Measurements from ENCODE around the gene ZNF311. TPM values are rescaled to one million over a fixed set of nuclear protein-coding genes. Genes with fewer than 3 reads are reported as not detected.

ZNF311 gene
- total RNA-seq, 4 donors from 2014 or later, result 0.35 to 1.4 (median 0.88) TPM

- H3K9me3 ChIP-seq, result peaks cover 0 to 5% (median 0%) of the 10 kb centered on the region in 3 donors
Measured at GRCh38 chr6:28996844-28997510, 8.1 kb downstream of the ZNF311 start.

GRCh38 chr6:28995093-28995650 is 9.9 kb downstream of the ZNF311 start:
- 93 to 100% methylated on average over 3 to 8 of the region's 8 CpGs for WGBS, 2 donors (ENCODE audit: low coverage in 1 of 2)
- Histone ChIP-seq H3K4me3 (no peak overlapping the region), H3K27me3 (peaks cover 19% of the 10 kb centered on the region), H3K27ac (no peak overlapping the region), H3K9me3 (peaks cover 0 to 5% (median 0%) of the 10 kb centered on the region in 3 donors), H3K36me3 (peaks cover 0 to 19% of the 10 kb centered on the region in 2 donors), H3K4me1 (no peaks in the 10 kb centered on the region)
- ATAC-seq, result no peak
- TF ChIP-seq CTCF (IDR thresholded peaks at IDR 0.05), result no peak

More at GRCh38 chr6:28996844-28997510, 8.1 kb downstream of the ZNF311 start:
- H3K27me3 ChIP-seq, result peaks cover 12% of the 10 kb centered on the region
- 80 to 81% methylated on average over 1 to 2 of the region's 2 CpGs for WGBS, 2 donors (ENCODE audit: low coverage in 1 of 2)
- TF ChIP-seq POLR2A (IDR thresholded peaks at IDR 0.05) (no peak), EP300 (IDR thresholded peaks at IDR 0.05) (no peak)
- ATAC-seq, result no peak
- H3K27ac ChIP-seq, result no peak overlapping the region
- H3K36me3 ChIP-seq, result peaks cover 0 to 23% of the 10 kb centered on the region in 2 donors
- no peak overlapping the region for H3K4me3 ChIP-seq
- H3K4me1 ChIP-seq, result no peaks in the 10 kb centered on the region

- Histone ChIP-seq H3K4me1 (peaks cover 0 to 15% (median 0%) of the 10 kb centered on the region in 3 donors), H3K9me3 (no peaks in the 10 kb centered on the region), H3K4me3 (peak overlapping the region in 1 of 2 donors; percentile 35), H3K36me3 (no peaks in the 10 kb centered on the region), H3K27me3 (peaks cover 38% of the 10 kb centered on the region), H3K27ac (no peak overlapping the region)
- TF ChIP-seq POLR2AphosphoS5 (IDR thresholded peaks at IDR 0.05), result no peak
- peak in 2 of 4 experiments; percentile 9 to 16 for TF ChIP-seq CTCF (IDR thresholded peaks at IDR 0.05)
- TF ChIP-seq POLR2A (IDR thresholded peaks at IDR 0.05), result no peak
- no peak for TF ChIP-seq EP300 (IDR thresholded peaks at IDR 0.05)
- ATAC-seq, result no peak
- 11 to 13% methylated on average over 14 to 24 of the region's 48 CpGs for WGBS, 2 donors (ENCODE audit: low coverage in 1 of 2)
Measured at GRCh38 chr6:28988536-28989311, 16.4 kb downstream of the ZNF311 start.

GRCh38 chr6:28985462-28986164 is 19.5 kb downstream of the ZNF311 start:
- H3K27me3 ChIP-seq, result peaks cover 19% of the 10 kb centered on the region
- no peaks in the 10 kb centered on the region for H3K36me3 ChIP-seq
- no peaks in the 10 kb centered on the region for H3K9me3 ChIP-seq
- peak; percentile 58 for TF ChIP-seq POLR2AphosphoS5 (IDR thresholded peaks at IDR 0.05)
- TF ChIP-seq POLR2A (IDR thresholded peaks at IDR 0.05), result no peak
- no peak for TF ChIP-seq EP300 (IDR thresholded peaks at IDR 0.05)
- peak overlapping the region; percentile 85 to 89 (median 86) for H3K27ac ChIP-seq
- ATAC-seq, result peak; percentile 86
- peak overlapping the region; percentile 60 to 98 for H3K4me3 ChIP-seq
- WGBS, 2 donors (ENCODE audit: low coverage in 1 of 2), result 10% methylated on average over 16 to 18 of the region's 31 CpGs
- peaks cover 0 to 31% (median 0%) of the 10 kb centered on the region in 3 donors for H3K4me1 ChIP-seq

GRCh38 chr6:28983838-28984237 is 21.3 kb downstream of the ZNF311 start:
- Histone ChIP-seq H3K36me3 (no peaks in the 10 kb centered on the region), H3K27ac (peak overlapping the region in 1 of 4 donors; percentile 85), H3K4me1 (peaks cover 0 to 35% (median 0%) of the 10 kb centered on the region in 3 donors), H3K27me3 (peaks cover 9% of the 10 kb centered on the region), H3K9me3 (no peaks in the 10 kb centered on the region), H3K4me3 (no peak overlapping the region)
- WGBS, 2 donors (ENCODE audit: low coverage in 1 of 2), result 57 to 61% methylated on average over 3 to 5 of the region's 5 CpGs
- ATAC-seq, result no peak
- TF ChIP-seq POLR2AphosphoS5 (IDR thresholded peaks at IDR 0.05) (no peak), EP300 (IDR thresholded peaks at IDR 0.05) (no peak), CTCF (IDR thresholded peaks at IDR 0.05) (no peak), POLR2A (IDR thresholded peaks at IDR 0.05) (no peak)
